Mesenchymal stem cell (in vitro differentiated cells and primary cell): ENCODE measurements around the gene PLD3.
"Not testable (repeated sequence)": the region's sequence is repeated elsewhere in the genome, so short reads cannot be mapped to it uniquely, and the experiment has no call there.

ENCODE experiments used
- DNase-seq: peaks from one replicate; pipeline ENCODE4 v3.0.0-alpha.2; 2013
- H2AFZ ChIP-seq: one replicate; pipeline ENCODE4 v1.6.1; 2013; ENCODE audit warnings: low read depth, mild to moderate bottlenecking, control low read depth, inconsistent platforms, low read length, moderate library complexity
- H2AK5ac ChIP-seq: 2 replicates; pipeline ENCODE4 v1.6.1; 2013; ENCODE audit warnings: low read length, moderate library complexity, mild to moderate bottlenecking, inconsistent platforms; ENCODE audit not compliant: severe bottlenecking
- H2BK120ac ChIP-seq: one replicate; pipeline ENCODE4 v1.6.1; 2013; ENCODE audit warnings: low read depth, mild to moderate bottlenecking, inconsistent platforms, low read length, moderate library complexity
- H2BK12ac ChIP-seq, 2 experiments: one replicate each; pipeline ENCODE4 v1.6.1; 2013; ENCODE audit warnings: inconsistent platforms in 2 of 2, low read length in 2 of 2, mild to moderate bottlenecking in 2 of 2, moderate library complexity in 2 of 2, control low read depth in 1 of 2
- H2BK15ac ChIP-seq: one replicate; pipeline ENCODE4 v1.6.1; 2013; ENCODE audit warnings: mild to moderate bottlenecking, low read depth, inconsistent platforms; ENCODE audit not compliant: poor library complexity, severe bottlenecking
- H2BK5ac ChIP-seq: 2 replicates; pipeline ENCODE4 v1.6.1; 2013; ENCODE audit warnings: low read depth, mild to moderate bottlenecking, low read length, control low read depth, inconsistent platforms; ENCODE audit not compliant: poor library complexity, severe bottlenecking
- H3K14ac ChIP-seq, 2 experiments: one replicate each; pipeline ENCODE4 v1.6.1; 2013; ENCODE audit warnings: inconsistent platforms in 2 of 2, low read length in 2 of 2, control low read depth in 1 of 2, mild to moderate bottlenecking in 1 of 2, moderate library complexity in 1 of 2
- H3K18ac ChIP-seq, 2 experiments: one replicate each; pipeline ENCODE4 v1.6.1; 2013; ENCODE audit warnings: inconsistent platforms in 2 of 2, low read length in 2 of 2, control low read depth in 1 of 2, low read depth in 1 of 2, mild to moderate bottlenecking in 1 of 2
- H3K23ac ChIP-seq, 2 experiments: one replicate each; pipeline ENCODE4 v1.6.1; 2013; ENCODE audit warnings: inconsistent platforms in 2 of 2, low read length in 2 of 2, mild to moderate bottlenecking in 2 of 2, moderate library complexity in 2 of 2, control low read depth in 1 of 2
- H3K27ac ChIP-seq: 2 replicates; pipeline ENCODE4 v1.5.1; 2013; ENCODE audit warnings: mild to moderate bottlenecking, moderate library complexity, low read length, control low read depth, inconsistent platforms; ENCODE audit not compliant: poor library complexity, severe bottlenecking
- H3K27me3 ChIP-seq, 2 experiments: 2 replicates each; pipeline versions ENCODE4 v1.6.1 to v1.7.0; 2013; ENCODE audit warnings: low read length in 2 of 2, mild to moderate bottlenecking in 2 of 2, moderate library complexity in 2 of 2, control low read depth in 1 of 2, inconsistent platforms in 1 of 2; ENCODE audit not compliant: control insufficient read depth in 1 of 2, insufficient read depth in 1 of 2
- H3K36me3 ChIP-seq, 2 experiments: 2 replicates each; pipeline versions ENCODE4 v1.6.1 to v1.7.0; 2013; ENCODE audit warnings: low read length in 2 of 2, control low read depth in 1 of 2, inconsistent platforms in 1 of 2, low read depth in 1 of 2, mild to moderate bottlenecking in 1 of 2; ENCODE audit not compliant: insufficient read depth in 2 of 2, control insufficient read depth in 1 of 2
- H3K4ac ChIP-seq, 2 experiments: one replicate each; pipeline ENCODE4 v1.6.1; 2013; ENCODE audit warnings: inconsistent platforms in 2 of 2, low read length in 2 of 2, mild to moderate bottlenecking in 2 of 2, moderate library complexity in 2 of 2, control low read depth in 1 of 2, low read depth in 1 of 2
- H3K4me1 ChIP-seq: 2 replicates; pipeline ENCODE4 v1.6.1; 2013; ENCODE audit warnings: low read depth, low read length, control low read depth; ENCODE audit not compliant: control insufficient read depth, insufficient read depth
- H3K4me2 ChIP-seq: 2 replicates; pipeline ENCODE4 v1.6.1; 2013; ENCODE audit warnings: low read length, mild to moderate bottlenecking, inconsistent platforms; ENCODE audit not compliant: poor library complexity, severe bottlenecking
- H3K4me3 ChIP-seq, 2 experiments: 2 replicates each; pipeline versions ENCODE4 v1.5.1 to v1.7.0; 2013; ENCODE audit warnings: low read length in 2 of 2, mild to moderate bottlenecking in 2 of 2, control low read depth in 1 of 2, low read depth in 1 of 2; ENCODE audit not compliant: insufficient read depth in 1 of 2
- H3K79me1 ChIP-seq: replicated peaks from 2 replicates; pipeline ENCODE4 v1.6.1; 2013; ENCODE audit warnings: mild to moderate bottlenecking, control low read depth, low read length, inconsistent platforms; ENCODE audit not compliant: poor library complexity, severe bottlenecking
- H3K9ac ChIP-seq: 2 replicates; pipeline ENCODE4 v1.7.0; 2013; ENCODE audit warnings: mild to moderate bottlenecking, low read length, moderate library complexity
- H3K9me3 ChIP-seq: 2 replicates; pipeline ENCODE4 v1.7.0; 2013; ENCODE audit warnings: mild to moderate bottlenecking, low read length; ENCODE audit not compliant: control insufficient read depth
- H4K8ac ChIP-seq: one replicate; pipeline ENCODE4 v1.6.1; 2013; ENCODE audit warnings: inconsistent platforms, mild to moderate bottlenecking, low read length, moderate library complexity
- H4K91ac ChIP-seq: one replicate; pipeline ENCODE4 v1.6.1; 2013; ENCODE audit warnings: mild to moderate bottlenecking, low read length, inconsistent platforms
- WGBS: methylation state at CpG from one replicate; pipeline ENCODE4 v1.1.7; 2013; ENCODE audit warnings: mixed read lengths; 5-methylcytosine and 5-hydroxymethylcytosine counted together

Gene PLD3

GRCh38 chr19:40367577-40368434 is 19.3 kb downstream of the PLD3 start:
- H3K4me2 ChIP-seq, result peak overlapping the region; percentile 25
- no peak overlapping the region for H3K27ac ChIP-seq
- H2BK120ac ChIP-seq, result no peak overlapping the region
- H2BK15ac ChIP-seq, result no peak overlapping the region
- H3K79me1 ChIP-seq, result peaks cover 36% of the 10 kb centered on the region
- peak overlapping the region; percentile 23 for H4K8ac ChIP-seq
- H4K91ac ChIP-seq, result peak overlapping the region; percentile 21
- H3K18ac ChIP-seq, result peak overlapping the region in 1 of 2 experiments; percentile 49
- H3K4ac ChIP-seq, result no peak overlapping the region
- no peak for DNase-seq
- H2BK12ac ChIP-seq, result peak overlapping the region in 1 of 2 experiments; percentile 75
- no peak overlapping the region for H3K23ac ChIP-seq
- no peaks in the 10 kb centered on the region for H3K9me3 ChIP-seq
- 92% methylated on average over 16 of the region's 16 CpGs for WGBS
- H3K14ac ChIP-seq, result no peak overlapping the region
- no peak overlapping the region for H3K9ac ChIP-seq
- H3K36me3 ChIP-seq, result peaks cover 44 to 67% of the 10 kb centered on the region in 2 experiments
- H3K4me1 ChIP-seq, result peaks cover 26% of the 10 kb centered on the region
- H2AFZ ChIP-seq, result no peak overlapping the region
- H2BK5ac ChIP-seq, result no peak overlapping the region
- H3K27me3 ChIP-seq, result no peaks in the 10 kb centered on the region
- H3K4me3 ChIP-seq, result no peak overlapping the region
- no peak overlapping the region for H2AK5ac ChIP-seq

DNA sequence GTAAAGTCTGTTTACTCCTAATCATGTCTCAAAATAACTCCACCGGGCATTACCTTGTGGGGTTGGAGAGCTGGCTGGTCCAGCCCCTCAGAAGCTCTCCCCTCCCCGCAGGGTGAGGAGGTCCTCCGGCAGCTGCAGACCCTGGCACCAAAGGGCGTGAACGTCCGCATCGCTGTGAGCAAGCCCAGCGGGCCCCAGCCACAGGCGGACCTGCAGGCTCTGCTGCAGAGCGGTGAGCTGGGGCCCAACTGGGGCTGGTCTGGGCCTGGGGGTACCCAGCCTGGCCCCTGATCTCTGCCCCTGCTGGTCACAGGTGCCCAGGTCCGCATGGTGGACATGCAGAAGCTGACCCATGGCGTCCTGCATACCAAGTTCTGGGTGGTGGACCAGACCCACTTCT is 21.3 kb downstream of the PLD3 start:
- H3K27me3 ChIP-seq, result no peaks in the 10 kb centered on the region
- no peak overlapping the region for H4K8ac ChIP-seq
- no peak overlapping the region for H3K18ac ChIP-seq
- H2BK12ac ChIP-seq, result no peak overlapping the region
- H3K23ac ChIP-seq, result peak overlapping the region in 1 of 2 experiments; percentile 9
- H3K36me3 ChIP-seq, result peaks cover 64 to 80% of the 10 kb centered on the region in 2 experiments
- H2BK15ac ChIP-seq, result no peak overlapping the region
- DNase-seq, result no peak
- H3K27ac ChIP-seq, result no peak overlapping the region
- H2AK5ac ChIP-seq, result no peak overlapping the region
- H3K4me2 ChIP-seq, result no peak overlapping the region
- H3K79me1 ChIP-seq, result peaks cover 43% of the 10 kb centered on the region
- H2AFZ ChIP-seq, result no peak overlapping the region
- H3K4me1 ChIP-seq, result peaks cover 26% of the 10 kb centered on the region
- H2BK120ac ChIP-seq, result no peak overlapping the region
- H4K91ac ChIP-seq, result no peak overlapping the region
- H3K9ac ChIP-seq, result no peak overlapping the region
- WGBS, result 95% methylated on average over 12 of the region's 12 CpGs
- no peak overlapping the region for H3K4ac ChIP-seq
- no peak overlapping the region for H3K14ac ChIP-seq
- no peaks in the 10 kb centered on the region for H3K9me3 ChIP-seq
- no peak overlapping the region for H3K4me3 ChIP-seq
- H2BK5ac ChIP-seq, result no peak overlapping the region

DNA sequence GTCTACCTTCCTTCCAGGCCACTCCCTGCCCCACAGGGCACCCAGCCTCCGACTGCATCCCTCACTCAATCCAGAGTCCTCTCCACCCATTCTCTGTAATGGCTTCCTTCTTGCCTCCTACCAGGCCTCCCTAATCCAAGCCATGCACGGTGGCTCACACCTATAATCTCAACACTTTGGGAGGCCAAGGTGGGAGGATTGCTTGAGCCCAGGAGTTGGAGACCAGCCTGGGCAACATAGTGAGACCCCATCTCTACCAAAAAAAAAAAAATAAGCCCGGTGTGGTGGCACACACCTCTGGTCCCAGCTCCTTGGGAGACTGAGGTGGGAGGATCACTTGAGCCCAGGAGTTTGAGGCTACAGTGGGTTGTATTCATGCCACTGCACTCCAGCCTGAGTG is 21.8 kb downstream of the PLD3 start:
- H3K14ac ChIP-seq, result not testable (repeated sequence)

GRCh38 chr19:40370997-40371801 is 22.7 kb downstream of the PLD3 start:
- no peak overlapping the region for H2BK120ac ChIP-seq
- H4K8ac ChIP-seq, result no peak overlapping the region
- H2BK12ac ChIP-seq, result no peak overlapping the region
- H3K36me3 ChIP-seq, result peaks cover 72 to 81% of the 10 kb centered on the region in 2 experiments
- no peak overlapping the region for H3K4me3 ChIP-seq
- no peak overlapping the region for H2BK15ac ChIP-seq
- no peak overlapping the region for H3K18ac ChIP-seq
- peaks cover 42% of the 10 kb centered on the region for H3K79me1 ChIP-seq
- 98% methylated on average over 6 of the region's 7 CpGs for WGBS
- no peak overlapping the region for H2AK5ac ChIP-seq
- H3K4me1 ChIP-seq, result peaks cover 20% of the 10 kb centered on the region
- H3K9ac ChIP-seq, result no peak overlapping the region
- H2BK5ac ChIP-seq, result no peak overlapping the region
- H3K27ac ChIP-seq, result no peak overlapping the region
- H3K4ac ChIP-seq, result no peak overlapping the region
- H3K9me3 ChIP-seq, result no peaks in the 10 kb centered on the region
- H4K91ac ChIP-seq, result peak overlapping the region; percentile 7
- no peak overlapping the region for H3K14ac ChIP-seq
- DNase-seq, result no peak
- no peaks in the 10 kb centered on the region for H3K27me3 ChIP-seq
- H3K23ac ChIP-seq, result no peak overlapping the region
- no peak overlapping the region for H2AFZ ChIP-seq
- no peak overlapping the region for H3K4me2 ChIP-seq

More for the DNA sequence above, 21.8 kb downstream of the PLD3 start:
- H2BK12ac ChIP-seq, H3K4ac ChIP-seq, H2BK5ac ChIP-seq, H2BK120ac ChIP-seq, H3K27ac ChIP-seq, H2AFZ ChIP-seq, H3K9ac ChIP-seq, H3K4me2 ChIP-seq, H4K8ac ChIP-seq, H2AK5ac ChIP-seq, H2BK15ac ChIP-seq, H3K9me3 ChIP-seq, DNase-seq, H4K91ac ChIP-seq, H3K23ac ChIP-seq, H3K18ac ChIP-seq, H3K4me3 ChIP-seq, H3K27me3 ChIP-seq: not testable (repeated sequence)
- peaks cover 68 to 82% of the 10 kb centered on the region in 2 experiments for H3K36me3 ChIP-seq
- WGBS, result 94% methylated on average over 3 of the region's 3 CpGs
- H3K4me1 ChIP-seq, result peaks cover 24% of the 10 kb centered on the region
- H3K79me1 ChIP-seq, result peaks cover 42% of the 10 kb centered on the region
